B cell (primary cell): ENCODE data around the gene ESRP2. TPM values are rescaled to one million over a fixed set of nuclear protein-coding genes. Genes with fewer than 3 reads are reported as not detected.

ENCODE experiments used
- ATAC-seq: fragments of 200-7000 bp; cut with Tn5 transposase; one replicate; pipeline ENCODE4 v1.10.0; 2021; ENCODE audit warnings: low read depth, mild to moderate bottlenecking, moderate number of reproducible peaks, moderate library complexity
- CTCF ChIA-PET: fragments of 350-600 bp; sonication (Branson Sonifier 250); formaldehyde crosslinking; loops from one replicate; lab custom pipeline; 2021; ENCODE audit warnings: antibody characterized with exemption, inconsistent platforms; lab: Charles Lee
- POLR2A ChIA-PET: fragments of 350-600 bp; sonication (Branson Sonifier 250); formaldehyde crosslinking; loops from one replicate; lab custom pipeline; 2021; ENCODE audit warnings: antibody characterized with exemption; lab: Charles Lee
- DNase-seq: peaks from one replicate; pipeline ENCODE4 v3.0.0; 2013
- H2AFZ ChIP-seq: 2 replicates; pipeline ENCODE4 v1.6.1; 2012; ENCODE audit warnings: mild to moderate bottlenecking, low read depth, low read length; ENCODE audit not compliant: insufficient read depth, poor library complexity, severe bottlenecking
- H3K27ac ChIP-seq, 2 donors: 1 replicate in 1 of 2; 2 replicates in 1 of 2; pipeline ENCODE4 v1.5.1; 2012 to 2013; ENCODE audit warnings: low read length in 2 of 2, mild to moderate bottlenecking in 2 of 2, moderate library complexity in 1 of 2
- H3K27me3 ChIP-seq, 4 experiments: fragments of 200-600 bp in 1 of 4; sonication (generic) in 1 of 4; replicated peaks in 1 of 4; 1 replicate in 2 of 4; 2 replicates in 2 of 4; pipeline versions ENCODE4 v1.6.1 to v1.7.0; 2013 to 2016; ENCODE audit warnings: low read length in 3 of 4, mild to moderate bottlenecking in 2 of 4, mixed read lengths in 1 of 4, moderate library complexity in 1 of 4; ENCODE audit not compliant: insufficient read depth in 4 of 4, control insufficient read depth in 3 of 4; ENCODE audit errors: control extremely low read depth in 1 of 4
- H3K36me3 ChIP-seq, 2 experiments: replicated peaks in 1 of 2; 1 replicate in 1 of 2; 2 replicates in 1 of 2; pipeline versions ENCODE4 v1.6.1 to v1.7.1; 2013; ENCODE audit warnings: low read length in 1 of 2; ENCODE audit not compliant: insufficient read depth in 2 of 2, control insufficient read depth in 1 of 2; ENCODE audit errors: control extremely low read depth in 1 of 2, extremely low read depth in 1 of 2
- H3K4me1 ChIP-seq, 2 donors: fragments of 200-600 bp in 1 of 2; sonication (generic) in 1 of 2; 1 replicate in 1 of 2; 2 replicates in 1 of 2; pipeline versions ENCODE4 v1.5.1 to v1.6.1; 2013 to 2017; ENCODE audit warnings: low read length in 2 of 2; ENCODE audit not compliant: control insufficient read depth in 2 of 2, insufficient read depth in 2 of 2
- H3K4me2 ChIP-seq: replicated peaks from 2 replicates; pipeline ENCODE3; 2012; ENCODE audit warnings: mild to moderate bottlenecking, low read depth, low read length; ENCODE audit not compliant: poor library complexity, severe bottlenecking
- H3K4me3 ChIP-seq, 5 experiments: fragments of 200-600 bp in 1 of 5; sonication (generic) in 1 of 5; 1 replicate in 3 of 5; 2 replicates in 2 of 5; pipeline versions ENCODE4 v1.5.1 to v1.7.0; 2011 to 2016; ENCODE audit warnings: low read length in 4 of 5, mild to moderate bottlenecking in 4 of 5, low read depth in 2 of 5, control low read depth in 1 of 5, moderate library complexity in 1 of 5; ENCODE audit not compliant: insufficient read depth in 1 of 5; ENCODE audit errors: control extremely low read depth in 1 of 5, extremely low read depth in 1 of 5
- H3K79me2 ChIP-seq: fragments of 200-600 bp; sonication (generic); one replicate; pipeline ENCODE4 v1.6.0; 2016; ENCODE audit warnings: low read length; ENCODE audit not compliant: control insufficient read depth, insufficient read depth
- H3K9ac ChIP-seq: fragments of 200-600 bp; sonication (generic); 2 replicates; pipeline ENCODE4 v1.6.1; 2017; ENCODE audit warnings: mild to moderate bottlenecking, low read length, moderate library complexity
- H3K9me3 ChIP-seq, 3 donors: one replicate each; pipeline versions ENCODE4 v1.6.1 to v1.7.1; 2013; ENCODE audit warnings: low read length in 2 of 3; ENCODE audit not compliant: control insufficient read depth in 2 of 3, insufficient read depth in 1 of 3; ENCODE audit errors: control extremely low read depth in 1 of 3
- H4K20me1 ChIP-seq: 2 replicates; pipeline ENCODE4 v1.6.0; 2012; ENCODE audit warnings: mild to moderate bottlenecking, low read length; ENCODE audit not compliant: insufficient read depth, control insufficient read depth, poor library complexity, severe bottlenecking
- H3K27ac Mint-ChIP-seq: one replicate; pipeline ENCODE4 v1.8.0; 2021; ENCODE audit warnings: mixed read lengths
- H3K27me3 Mint-ChIP-seq: one replicate; pipeline ENCODE4 v1.8.0; 2021; ENCODE audit warnings: mixed read lengths
- H3K4me1 Mint-ChIP-seq: one replicate; pipeline ENCODE4 v1.8.0; 2021; ENCODE audit warnings: mixed read lengths
- H3K4me3 Mint-ChIP-seq: one replicate; pipeline ENCODE4 v1.8.0; 2021; ENCODE audit warnings: mixed read lengths
- H3K9me3 Mint-ChIP-seq: one replicate; pipeline ENCODE4 v1.8.0; 2022; ENCODE audit warnings: mixed read lengths; ENCODE audit not compliant: insufficient read depth
- EZH2 ChIP-seq: IDR thresholded peaks from 2 replicates; pipeline ENCODE4 v1.6.1; 2012; ENCODE audit warnings: borderline replicate concordance, low read depth, mild to moderate bottlenecking, moderate library complexity, low read length; ENCODE audit not compliant: insufficient read depth, poor library complexity, severe bottlenecking
- WGBS: methylation state at CpG from one replicate; pipeline ENCODE4 v1.1.5; 2013; ENCODE audit warnings: missing lambda C conversion rate; ENCODE audit not compliant: insufficient coverage; 5-methylcytosine and 5-hydroxymethylcytosine counted together
- intact Hi-C: fragments of 100-400 bp; cut with micrococcal nuclease; formaldehyde crosslinking; loops from one replicate; pipeline ENCODE4 v1.10.0; 2022
- polyA plus RNA-seq: library from polyadenylated mRNA; depleted of rRNA; stranded (reverse); fragments of >200 nt; gene quantifications from 2 replicates; pipeline ENCODE4 v1.2.3, GENCODE V29; 2012
- total RNA-seq, 2 donors: library from RNA; stranded (reverse); fragments of 120-200 nt in 1 of 2; gene quantifications; 1 replicate in 1 of 2; 2 replicates in 1 of 2; pipeline versions ENCODE4 v1.2.3 to v1.2.4, GENCODE V29; 2013 to 2022
- TF ChIP-seq, protein P1 (sequence below): fragments of 200-600 bp; IDR thresholded peaks from one replicate; pipeline ENCODE4 v1.8.0; 2022; ENCODE audit warnings: antibody characterized with exemption, mild to moderate bottlenecking

ESRP2 gene
- total and polyA plus RNA-seq, 2 donors (not counting 1 experiment from before 2014, with no cell fraction given) = 0.09 TPM; not detected in 1

DNA sequence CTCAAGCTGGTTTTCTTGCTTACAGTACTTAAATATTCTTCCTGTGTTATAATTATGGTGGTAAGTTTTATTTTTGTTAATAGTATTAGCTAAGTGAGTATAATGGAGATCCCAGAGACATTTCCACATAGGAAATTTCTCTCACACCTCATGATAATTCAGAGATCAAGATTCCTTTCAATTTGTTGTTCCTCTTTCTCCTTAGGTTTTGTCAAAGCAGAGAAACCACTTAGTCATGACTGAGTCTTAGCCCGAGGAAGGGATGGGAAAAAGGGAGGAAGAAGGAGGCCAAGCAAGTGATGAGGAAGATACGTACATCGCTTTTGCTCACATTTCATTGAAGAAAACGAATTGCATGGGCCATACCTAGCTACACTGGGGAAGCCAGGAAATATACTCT, 18.4 kb downstream of the ESRP2 start:
- CTCF ChIA-PET = interaction anchor here (0.7 to 1.4 kb wide), 4 partner anchors 11 to 872 kb away, joined by 3 to 5 read pairs (median 4); no protein-coding TSS in a partner anchor
- no peak overlapping the region for H3K27ac ChIP-seq
- H3K4me1 Mint-ChIP-seq = peaks cover 12% of the 10 kb centered on the region

DNA sequence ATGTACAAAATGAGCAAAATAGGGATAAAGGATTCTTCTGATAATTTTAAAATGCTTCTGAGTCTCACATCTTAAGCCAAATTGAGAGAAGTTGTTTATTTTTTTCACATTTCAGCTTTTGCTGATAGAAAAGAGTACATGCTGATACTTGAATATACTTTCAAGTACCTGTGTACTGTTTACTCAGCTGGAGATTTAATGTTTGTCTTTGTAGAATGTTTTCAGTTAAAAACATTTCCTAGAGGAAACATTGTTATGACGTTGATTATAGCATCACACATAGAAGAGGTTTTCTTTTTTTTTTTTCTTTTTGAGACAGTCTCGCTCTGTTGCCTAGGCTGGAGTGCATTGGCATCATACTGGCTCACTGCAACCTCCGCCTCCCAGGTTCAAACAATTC, 19.7 kb downstream of the ESRP2 start:
- H3K9ac ChIP-seq = no peak overlapping the region
- intact Hi-C loops = no loop called here
- no peak overlapping the region for H3K4me3 Mint-ChIP-seq
- no peaks in the 10 kb centered on the region for H3K4me1 ChIP-seq
- H2AFZ ChIP-seq = no peak overlapping the region
- no peaks in the 10 kb centered on the region for H3K9me3 Mint-ChIP-seq
- H3K4me2 ChIP-seq = no peak overlapping the region
- H3K36me3 ChIP-seq = peaks cover 0 to 34% of the 10 kb centered on the region in 2 experiments
- peaks cover 12% of the 10 kb centered on the region for H3K4me1 Mint-ChIP-seq
- ChIA-PET POLR2A (interaction anchor here (0.6 kb wide), 1 partner anchor 129 kb away, joined by 3 read pairs; no protein-coding TSS in a partner anchor), CTCF (no interaction called here)
- no CpG with 5 or more reads among the region's 3 CpGs for WGBS
- H3K4me3 ChIP-seq = no peak overlapping the region
- DNase-seq (no peak), ATAC-seq (no peak)
- no peaks in the 10 kb centered on the region for H3K27me3 ChIP-seq
- no peak overlapping the region for H3K27ac ChIP-seq
- no peak overlapping the region for H3K27ac Mint-ChIP-seq
- no peak for TF ChIP-seq EZH2
- TF ChIP-seq, protein P1, sequence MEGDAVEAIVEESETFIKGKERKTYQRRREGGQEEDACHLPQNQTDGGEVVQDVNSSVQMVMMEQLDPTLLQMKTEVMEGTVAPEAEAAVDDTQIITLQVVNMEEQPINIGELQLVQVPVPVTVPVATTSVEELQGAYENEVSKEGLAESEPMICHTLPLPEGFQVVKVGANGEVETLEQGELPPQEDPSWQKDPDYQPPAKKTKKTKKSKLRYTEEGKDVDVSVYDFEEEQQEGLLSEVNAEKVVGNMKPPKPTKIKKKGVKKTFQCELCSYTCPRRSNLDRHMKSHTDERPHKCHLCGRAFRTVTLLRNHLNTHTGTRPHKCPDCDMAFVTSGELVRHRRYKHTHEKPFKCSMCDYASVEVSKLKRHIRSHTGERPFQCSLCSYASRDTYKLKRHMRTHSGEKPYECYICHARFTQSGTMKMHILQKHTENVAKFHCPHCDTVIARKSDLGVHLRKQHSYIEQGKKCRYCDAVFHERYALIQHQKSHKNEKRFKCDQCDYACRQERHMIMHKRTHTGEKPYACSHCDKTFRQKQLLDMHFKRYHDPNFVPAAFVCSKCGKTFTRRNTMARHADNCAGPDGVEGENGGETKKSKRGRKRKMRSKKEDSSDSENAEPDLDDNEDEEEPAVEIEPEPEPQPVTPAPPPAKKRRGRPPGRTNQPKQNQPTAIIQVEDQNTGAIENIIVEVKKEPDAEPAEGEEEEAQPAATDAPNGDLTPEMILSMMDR = no peak
- H3K9me3 ChIP-seq = no peaks in the 10 kb centered on the region
- no peaks in the 10 kb centered on the region for H3K27me3 Mint-ChIP-seq
- peaks cover 36% of the 10 kb centered on the region for H4K20me1 ChIP-seq
- peaks cover 51% of the 10 kb centered on the region for H3K79me2 ChIP-seq

More for the DNA sequence above, 18.4 kb downstream of the ESRP2 start:
- H3K36me3 ChIP-seq = peaks cover 1 to 40% of the 10 kb centered on the region in 2 experiments
- no peak overlapping the region for H3K4me2 ChIP-seq
- TF ChIP-seq EZH2 = no peak
- TF ChIP-seq, protein P1 = no peak
- no peak overlapping the region for H3K4me3 ChIP-seq
- no peaks in the 10 kb centered on the region for H3K4me1 ChIP-seq
- H3K4me3 Mint-ChIP-seq = no peak overlapping the region
- H4K20me1 ChIP-seq = peaks cover 24% of the 10 kb centered on the region
- H3K27ac Mint-ChIP-seq = no peak overlapping the region
- no peaks in the 10 kb centered on the region for H3K27me3 ChIP-seq
- intact Hi-C loops = no loop called here
- H3K9ac ChIP-seq = no peak overlapping the region
- peaks cover 45% of the 10 kb centered on the region for H3K79me2 ChIP-seq
- H3K27me3 Mint-ChIP-seq = no peaks in the 10 kb centered on the region
- no peaks in the 10 kb centered on the region for H3K9me3 Mint-ChIP-seq
- WGBS = 79% methylated on average over 4 of the region's 4 CpGs
- no peak overlapping the region for H2AFZ ChIP-seq
- POLR2A ChIA-PET = interaction anchor here (0.9 kb wide), 1 partner anchor 11 kb away, joined by 4 read pairs; no protein-coding TSS in a partner anchor
- H3K9me3 ChIP-seq = no peaks in the 10 kb centered on the region
- no peak for DNase-seq
- no peak for ATAC-seq
